ENCODE measurements around the gene AMOT. TPM values are rescaled to one million over a fixed set of nuclear protein-coding genes. Genes with fewer than 3 reads are reported as not detected.

Gene AMOT
- total and polyA plus RNA-seq, 10 of the 15 experiments (the other 5 are each of a cell fraction or from before 2014, with no cell fraction given) = 0.92 to 14.5 (median 2.9) TPM

GRCh38 chrX:112867570-112867969 lies 26.9 kb upstream of the AMOT start:
- Histone ChIP-seq H3K4me1 (ENCODE audit: control insufficient read depth, insufficient read depth, low read length) (no peaks in the 10 kb centered on the region), H3K9me3 (replicated peaks; ENCODE audit: control insufficient read depth, insufficient read depth, low read length) (no peaks in the 10 kb centered on the region), H3K27ac (ENCODE audit: control insufficient read depth, insufficient read depth) (no peak overlapping the region), H3K4me3 (no peak overlapping the region), H3K27me3 (replicated peaks in 1 of 2; ENCODE audit: control insufficient read depth in 2 of 2, insufficient read depth in 2 of 2, low read length in 1 of 2) (no peaks in the 10 kb centered on the region), H3K9ac (ENCODE audit: control insufficient read depth, insufficient read depth, low read length) (no peak overlapping the region), H2AFZ (ENCODE audit: control insufficient read depth, low read depth, low read length) (no peak overlapping the region), H3K4me2 (ENCODE audit: control insufficient read depth, insufficient read depth) (no peak overlapping the region), H3K79me2 (ENCODE audit: control insufficient read depth, insufficient read depth, low read length) (no peaks in the 10 kb centered on the region), H3K36me3 (ENCODE audit: control insufficient read depth in 2 of 2, insufficient read depth in 2 of 2, low read length in 1 of 2) (no peaks in the 10 kb centered on the region), H4K20me1 (ENCODE audit: control insufficient read depth, insufficient read depth) (no peaks in the 10 kb centered on the region)
- intact Hi-C loops (cut with micrococcal nuclease; ENCODE audit: unreplicated experiment) = no loop called here
- SMC1A ChIA-PET (ENCODE audit: uncharacterized antibody, unreplicated experiment) = no interaction called here
- DNase-seq (ENCODE audit: low read depth, low spot score) (no peak), FAIRE-seq (no peak), ATAC-seq (peak; percentile 90)
- WGBS (ENCODE audit: insufficient coverage, insufficient replicate concordance, low lambda C conversion rate, missing lambda C conversion rate) = 0% methylated on average over 2 of the region's 2 CpGs
- in situ Hi-C loops (cut with MboI) = no loop called here
- RAD21 ChIA-PET (ENCODE audit: unreplicated experiment) = no interaction called here
- TF ChIP-seq NFYA (IDR thresholded peaks at IDR 0.05; ENCODE audit: borderline replicate concordance, low read depth, low read length) (no peak), RAD21 (IDR thresholded peaks at IDR 0.05; ENCODE audit: insufficient read depth, low read depth, low read length) (0 out of 2 replicates have a peak, but pooled peaks have one; percentile 8)
- TF ChIP-seq, protein P1, sequence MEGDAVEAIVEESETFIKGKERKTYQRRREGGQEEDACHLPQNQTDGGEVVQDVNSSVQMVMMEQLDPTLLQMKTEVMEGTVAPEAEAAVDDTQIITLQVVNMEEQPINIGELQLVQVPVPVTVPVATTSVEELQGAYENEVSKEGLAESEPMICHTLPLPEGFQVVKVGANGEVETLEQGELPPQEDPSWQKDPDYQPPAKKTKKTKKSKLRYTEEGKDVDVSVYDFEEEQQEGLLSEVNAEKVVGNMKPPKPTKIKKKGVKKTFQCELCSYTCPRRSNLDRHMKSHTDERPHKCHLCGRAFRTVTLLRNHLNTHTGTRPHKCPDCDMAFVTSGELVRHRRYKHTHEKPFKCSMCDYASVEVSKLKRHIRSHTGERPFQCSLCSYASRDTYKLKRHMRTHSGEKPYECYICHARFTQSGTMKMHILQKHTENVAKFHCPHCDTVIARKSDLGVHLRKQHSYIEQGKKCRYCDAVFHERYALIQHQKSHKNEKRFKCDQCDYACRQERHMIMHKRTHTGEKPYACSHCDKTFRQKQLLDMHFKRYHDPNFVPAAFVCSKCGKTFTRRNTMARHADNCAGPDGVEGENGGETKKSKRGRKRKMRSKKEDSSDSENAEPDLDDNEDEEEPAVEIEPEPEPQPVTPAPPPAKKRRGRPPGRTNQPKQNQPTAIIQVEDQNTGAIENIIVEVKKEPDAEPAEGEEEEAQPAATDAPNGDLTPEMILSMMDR (IDR thresholded peaks at IDR 0.05 in 2 of 3, conservative IDR thresholded peaks at IDR 0.05 in 1 of 3; ENCODE audit: control insufficient read depth in 2 of 3, extremely low read depth in 1 of 3, insufficient read depth in 1 of 3, low read depth in 3 of 3, low read length in 3 of 3) = peak in 1 of 3 experiments; percentile 26; a peak in 1 of 6 replicates
- TF ChIP-seq, protein P2, sequence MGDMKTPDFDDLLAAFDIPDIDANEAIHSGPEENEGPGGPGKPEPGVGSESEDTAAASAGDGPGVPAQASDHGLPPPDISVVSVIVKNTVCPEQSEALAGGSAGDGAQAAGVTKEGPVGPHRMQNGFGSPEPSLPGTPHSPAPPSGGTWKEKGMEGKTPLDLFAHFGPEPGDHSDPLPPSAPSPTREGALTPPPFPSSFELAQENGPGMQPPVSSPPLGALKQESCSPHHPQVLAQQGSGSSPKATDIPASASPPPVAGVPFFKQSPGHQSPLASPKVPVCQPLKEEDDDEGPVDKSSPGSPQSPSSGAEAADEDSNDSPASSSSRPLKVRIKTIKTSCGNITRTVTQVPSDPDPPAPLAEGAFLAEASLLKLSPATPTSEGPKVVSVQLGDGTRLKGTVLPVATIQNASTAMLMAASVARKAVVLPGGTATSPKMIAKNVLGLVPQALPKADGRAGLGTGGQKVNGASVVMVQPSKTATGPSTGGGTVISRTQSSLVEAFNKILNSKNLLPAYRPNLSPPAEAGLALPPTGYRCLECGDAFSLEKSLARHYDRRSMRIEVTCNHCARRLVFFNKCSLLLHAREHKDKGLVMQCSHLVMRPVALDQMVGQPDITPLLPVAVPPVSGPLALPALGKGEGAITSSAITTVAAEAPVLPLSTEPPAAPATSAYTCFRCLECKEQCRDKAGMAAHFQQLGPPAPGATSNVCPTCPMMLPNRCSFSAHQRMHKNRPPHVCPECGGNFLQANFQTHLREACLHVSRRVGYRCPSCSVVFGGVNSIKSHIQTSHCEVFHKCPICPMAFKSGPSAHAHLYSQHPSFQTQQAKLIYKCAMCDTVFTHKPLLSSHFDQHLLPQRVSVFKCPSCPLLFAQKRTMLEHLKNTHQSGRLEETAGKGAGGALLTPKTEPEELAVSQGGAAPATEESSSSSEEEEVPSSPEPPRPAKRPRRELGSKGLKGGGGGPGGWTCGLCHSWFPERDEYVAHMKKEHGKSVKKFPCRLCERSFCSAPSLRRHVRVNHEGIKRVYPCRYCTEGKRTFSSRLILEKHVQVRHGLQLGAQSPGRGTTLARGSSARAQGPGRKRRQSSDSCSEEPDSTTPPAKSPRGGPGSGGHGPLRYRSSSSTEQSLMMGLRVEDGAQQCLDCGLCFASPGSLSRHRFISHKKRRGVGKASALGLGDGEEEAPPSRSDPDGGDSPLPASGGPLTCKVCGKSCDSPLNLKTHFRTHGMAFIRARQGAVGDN (IDR thresholded peaks at IDR 0.05) = no peak
- CTCF ChIA-PET = no interaction called here
- POLR2A ChIA-PET = no interaction called here
- no TSS peak for BruUV-seq (replicated peaks)
